Inflammatory macrophage treated with lipopolysaccharide for 1 hour (primary cell): ENCODE measurements around the gene RABL3.
"Not testable (repeated sequence)": the region's sequence is repeated elsewhere in the genome, so short reads cannot be mapped to it uniquely, and the experiment has no call there.

Source experiments
- DNase-seq, 2 donors: peaks; one replicate each; pipeline ENCODE4 v3.0.0-alpha.2; 2020 to 2022

The RABL3 gene

GRCh38 chr3:120742198-120742848 is at the start of gene RABL3, which contains the start of gene GTF2E1:
RABL3 (minus strand) TSS chr3:120742516; CDS start chr3:120742507, 9 bp downstream.
GTF2E1 (plus strand) TSS chr3:120742744; CDS start chr3:120750553, 7,809 bp downstream.
- peak; percentile 100 for DNase-seq

GRCh38 chr3:120791913-120792312 is 49.6 kb upstream of the RABL3 start:
- DNase-seq, result no peak

- no peak for DNase-seq
Observed at GRCh38 chr3:120791010-120791409, 48.7 kb upstream of the RABL3 start.

- not testable (repeated sequence) for DNase-seq
Observed at GRCh38 chr3:120785832-120786231, 43.5 kb upstream of the RABL3 start.

- peak; percentile 88 to 94 for DNase-seq
Observed at GRCh38 chr3:120780977-120781376, 38.7 kb upstream of the RABL3 start.

- DNase-seq, result peak in 1 of 2 donors; percentile 38
Observed at GRCh38 chr3:120778776-120779175, 36.5 kb upstream of the RABL3 start.

GRCh38 chr3:120775411-120775810 is 33.1 kb upstream of the RABL3 start:
- DNase-seq, result no peak

- DNase-seq, result no peak
Observed at GRCh38 chr3:120773932-120774331, 31.6 kb upstream of the RABL3 start.

GRCh38 chr3:120772081-120772480 is 29.8 kb upstream of the RABL3 start:
- no peak for DNase-seq

- DNase-seq, result no peak
Observed at GRCh38 chr3:120770891-120771290, 28.6 kb upstream of the RABL3 start.

GRCh38 chr3:120769436-120769835 is 27.1 kb upstream of the RABL3 start:
- peak; percentile 55 to 63 for DNase-seq

GRCh38 chr3:120767106-120767505 is 24.8 kb upstream of the RABL3 start:
- DNase-seq, result no peak

- no peak for DNase-seq
Observed at GRCh38 chr3:120766576-120766975, 24.3 kb upstream of the RABL3 start.

GRCh38 chr3:120765830-120766493 is 23.6 kb upstream of the RABL3 start:
- no peak for DNase-seq

- DNase-seq, result no peak
Observed at GRCh38 chr3:120764206-120764605, 21.9 kb upstream of the RABL3 start.

- DNase-seq, result no peak
Observed at GRCh38 chr3:120763601-120764000, 21.3 kb upstream of the RABL3 start.

GRCh38 chr3:120762615-120763014 is 20.3 kb upstream of the RABL3 start:
- DNase-seq, result no peak

GRCh38 chr3:120758551-120758950 is 16.2 kb upstream of the RABL3 start:
- DNase-seq, result not testable (repeated sequence)

GRCh38 chr3:120756061-120756460 is 13.7 kb upstream of the RABL3 start:
- DNase-seq, result peak in 1 of 2 donors; percentile 40

- no peak for DNase-seq
Observed at GRCh38 chr3:120753810-120754209, 11.5 kb upstream of the RABL3 start.

GRCh38 chr3:120752865-120753264 is 10.5 kb upstream of the RABL3 start:
- no peak for DNase-seq

- DNase-seq, result no peak
Observed at GRCh38 chr3:120752230-120752629, 9.9 kb upstream of the RABL3 start.

- no peak for DNase-seq
Observed at GRCh38 chr3:120749843-120750242, 7.5 kb upstream of the RABL3 start.

GRCh38 chr3:120745466-120745865 is 3.1 kb upstream of the RABL3 start:
- DNase-seq, result no peak
